Measurements from ENCODE around the gene GLIPR1L1.

The GLIPR1L1 gene

DNA sequence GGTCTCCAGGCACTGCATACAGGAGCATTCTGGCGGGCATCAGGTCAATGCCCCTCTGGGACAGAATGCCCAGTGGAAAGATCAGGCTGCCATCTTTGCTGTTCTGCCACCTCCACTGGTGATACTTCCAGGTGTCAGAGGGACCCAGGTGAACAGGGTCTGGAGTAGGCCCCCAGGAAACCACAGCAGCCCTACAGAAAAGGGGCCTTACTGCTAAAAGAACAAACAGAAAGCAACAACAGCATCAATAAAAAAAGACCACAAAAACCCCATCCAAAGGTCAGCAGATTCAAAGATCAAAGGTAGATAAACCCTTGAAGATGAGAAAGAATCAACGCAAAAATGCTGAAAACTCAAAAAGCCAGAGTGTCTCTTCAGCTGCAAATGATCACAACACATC lies 15.9 kb downstream of the GLIPR1L1 start:
- DNase-seq = no peak

DNA sequence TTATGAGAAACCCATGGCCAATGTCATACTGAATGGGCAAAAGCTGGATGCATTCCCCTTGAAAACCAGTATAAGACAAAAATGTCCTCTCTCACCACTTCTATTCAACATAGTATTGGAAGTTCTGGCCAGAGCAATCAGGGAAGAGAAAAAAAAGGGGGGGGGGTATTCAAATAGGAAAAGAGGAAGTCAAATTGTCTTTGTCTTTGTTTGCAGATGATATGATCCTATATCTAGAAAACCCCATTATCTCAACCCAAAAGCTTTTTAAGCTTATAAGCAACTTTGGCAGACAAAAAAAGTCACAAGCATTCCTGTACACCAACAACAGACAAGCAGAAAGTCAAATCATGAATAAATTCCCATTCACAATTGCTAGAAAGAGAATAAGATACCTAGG lies 19.5 kb downstream of the GLIPR1L1 start:
- DNase-seq = no peak

- DNase-seq = no peak
Observed at GRCh38 chr12:75360920-75361319, 26.4 kb downstream of the GLIPR1L1 start.

DNA sequence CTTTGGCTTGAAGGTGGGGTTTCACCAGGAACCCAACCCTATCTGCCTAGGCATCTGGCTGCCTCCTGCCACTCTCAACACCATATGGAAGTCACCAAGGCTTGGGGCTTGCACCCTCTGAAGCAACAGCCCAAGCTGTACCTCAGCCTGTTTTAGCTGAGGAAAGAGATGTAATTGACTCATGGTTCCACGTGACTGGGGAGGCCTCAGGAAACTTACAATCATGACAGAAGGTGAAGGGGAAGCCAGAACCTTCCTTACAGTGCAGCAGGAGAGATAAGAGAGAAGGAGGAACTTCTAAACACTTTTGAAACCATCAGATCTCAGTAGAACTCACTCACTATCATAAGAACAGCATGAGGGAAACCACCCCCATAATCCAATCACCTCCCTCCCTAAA lies 26.9 kb downstream of the GLIPR1L1 start:
- no peak for DNase-seq

DNA sequence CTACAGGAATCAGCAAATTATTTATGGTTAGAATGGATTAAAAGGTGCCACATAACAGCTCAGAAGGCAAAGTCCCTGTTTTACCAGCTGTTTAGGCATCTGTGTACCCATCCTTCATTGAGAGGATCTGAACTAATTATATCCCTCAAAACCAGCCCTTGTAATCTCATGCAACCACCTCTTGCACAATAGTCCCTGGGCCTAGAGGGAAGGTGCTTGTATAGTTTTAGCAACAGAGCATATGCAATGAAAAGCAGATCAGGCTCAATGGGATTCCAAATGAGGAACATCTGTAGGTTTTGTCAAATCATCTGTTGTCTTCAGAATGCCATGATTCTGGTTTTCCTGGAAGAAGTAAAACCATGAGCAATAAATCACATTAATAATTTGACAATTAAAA lies 30.4 kb downstream of the GLIPR1L1 start:
- peak; percentile 40 to 49 (median 42) for DNase-seq

- DNase-seq = no peak
Observed at GRCh38 chr12:75366629-75367028, 32.2 kb downstream of the GLIPR1L1 start.

DNA sequence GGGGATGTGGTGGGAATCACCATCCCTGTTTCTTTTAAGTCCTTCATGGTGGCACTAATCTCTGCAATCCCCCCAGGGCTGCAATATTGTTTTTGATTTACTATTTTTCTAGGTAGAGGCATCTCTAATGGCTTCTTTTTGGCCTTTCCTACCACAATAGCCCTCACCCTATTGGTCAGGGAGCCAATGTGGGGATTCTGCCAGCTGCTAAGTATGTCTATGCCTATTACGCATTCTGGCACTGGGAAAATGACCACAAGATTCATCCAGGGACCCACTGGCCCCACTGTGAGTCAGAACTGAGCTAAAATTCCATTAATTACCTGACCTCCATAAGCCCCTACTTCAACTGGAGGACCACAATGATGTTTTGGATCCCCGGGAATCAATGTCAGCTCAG lies 40.5 kb downstream of the GLIPR1L1 start:
- DNase-seq = no peak

DNA sequence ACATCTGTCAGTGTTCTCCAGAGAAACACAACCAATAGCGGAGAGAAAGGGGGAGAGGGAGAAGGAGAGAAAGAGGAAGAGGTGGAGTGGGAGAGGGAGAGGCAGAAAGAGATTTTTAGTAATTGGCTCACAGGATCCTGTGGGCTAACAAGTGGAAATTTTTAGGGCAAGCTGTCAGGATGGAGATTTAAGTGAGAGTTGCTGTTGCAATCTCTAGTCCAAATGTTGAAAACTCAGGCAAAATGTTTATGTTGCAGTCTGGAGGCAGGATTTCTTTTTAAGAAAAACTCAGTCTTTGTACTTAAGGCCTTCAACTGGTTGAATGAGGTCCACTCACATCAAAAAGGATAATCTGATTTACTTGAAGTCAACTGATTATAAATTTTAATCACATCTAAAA lies 43.9 kb downstream of the GLIPR1L1 start:
- no peak for DNase-seq

DNA sequence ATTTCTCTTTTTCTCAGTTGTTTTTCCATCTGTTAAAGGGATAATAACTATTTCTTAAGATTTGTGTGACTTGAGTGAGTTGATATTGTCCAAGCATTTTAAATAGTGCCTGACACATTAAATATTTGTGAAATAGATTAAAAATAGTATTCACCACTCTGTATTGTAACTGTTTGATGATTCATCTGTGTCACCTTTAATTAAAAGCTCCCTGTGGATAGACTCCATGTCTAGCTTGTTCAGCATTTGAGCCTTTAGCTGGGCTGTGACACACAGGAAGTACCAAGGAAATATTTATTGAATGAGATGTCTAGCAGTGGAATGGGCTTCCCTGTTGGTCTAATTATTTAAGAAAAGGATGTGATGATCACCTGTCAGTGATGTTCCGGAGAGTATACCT lies 54.6 kb downstream of the GLIPR1L1 start:
- no peak for DNase-seq

DNA sequence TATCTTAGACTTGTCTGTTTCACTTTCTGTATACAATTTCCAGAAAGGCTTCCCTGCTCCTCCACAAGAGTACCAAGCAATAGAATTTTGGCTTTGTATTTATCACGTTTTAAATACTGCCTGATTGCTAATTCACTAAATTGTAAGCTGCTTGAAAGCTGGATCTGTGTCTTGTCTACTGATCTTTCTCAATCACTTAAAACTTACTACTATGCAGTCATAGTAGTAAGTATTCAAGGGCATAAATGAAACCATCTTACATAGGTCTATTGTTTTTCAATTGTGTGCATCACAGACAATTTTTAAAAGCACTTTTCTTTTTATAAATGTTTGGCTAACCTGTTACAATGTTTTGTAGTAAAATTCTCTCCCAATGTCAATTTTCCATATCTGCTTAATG lies 55.2 kb downstream of the GLIPR1L1 start:
- no peak for DNase-seq

- DNase-seq = no peak
Observed at GRCh38 chr12:75390156-75390898, 55.9 kb downstream of the GLIPR1L1 start.

- peak; percentile 97 to 98 (median 98) for DNase-seq
Observed at GRCh38 chr12:75390899-75391538, 56.5 kb downstream of the GLIPR1L1 start, which contains the start of gene GLIPR1L2. Gene GLIPR1L2, plus strand, starts transcription at chr12:75391089. Its CDS starts 28 bp downstream, at chr12:75391117.

- DNase-seq = no peak
Observed at GRCh38 chr12:75404231-75404630, 69.8 kb downstream of the GLIPR1L1 start.

- DNase-seq = no peak
Observed at GRCh38 chr12:75407683-75408082, 73.2 kb downstream of the GLIPR1L1 start.

GRCh38 chr12:75409830-75410229 lies 75.4 kb downstream of the GLIPR1L1 start:
- DNase-seq = no peak

- DNase-seq = no peak
Observed at GRCh38 chr12:75414671-75415070, 80.2 kb downstream of the GLIPR1L1 start.

DNA sequence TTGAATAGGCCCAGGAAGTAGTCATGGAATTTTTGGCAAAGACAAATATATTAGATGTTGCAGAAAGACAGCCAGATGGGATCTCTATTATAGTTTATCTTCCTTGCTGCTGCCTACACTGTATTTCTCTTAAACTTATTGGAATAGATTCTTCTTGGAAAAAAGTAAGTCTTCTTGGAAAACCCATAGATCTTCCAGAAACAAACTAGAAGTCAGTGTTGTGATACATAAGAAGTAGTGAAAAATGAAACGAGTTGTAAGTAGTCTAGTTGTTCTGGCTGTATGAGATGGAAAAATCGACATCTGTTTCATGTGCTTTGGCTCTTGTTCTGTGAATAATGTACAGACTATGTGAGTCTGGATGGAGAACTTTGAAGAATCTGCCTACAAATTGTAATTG lies 85.4 kb downstream of the GLIPR1L1 start:
- DNase-seq = no peak
